Glomerular visceral epithelial cell (primary cell): Measurements from ENCODE around the gene SAAL1.
"Not testable (repeated sequence)": the region's sequence is repeated elsewhere in the genome, so short reads cannot be mapped to it uniquely, and the experiment has no call there.

Experiments
- DNase-seq: peaks from one replicate; pipeline ENCODE4 v3.0.0-alpha.2; 2016; ENCODE audit errors: extremely low spot score

SAAL1 gene

GRCh38 chr11:18105802-18106574, at the start of gene SAAL1:
Gene SAAL1 (minus strand): TSS chr11:18106082. CDS start chr11:18106041, 41 bp downstream.
- peak; percentile 85 for DNase-seq

- DNase-seq = no peak
Observed at GRCh38 chr11:18151581-18151980, 45.7 kb upstream of the SAAL1 start.

- no peak for DNase-seq
Observed at GRCh38 chr11:18145837-18146236, 40.0 kb upstream of the SAAL1 start.

GRCh38 chr11:18145025-18145424, 39.1 kb upstream of the SAAL1 start:
- DNase-seq = no peak

GRCh38 chr11:18144243-18144642, 38.4 kb upstream of the SAAL1 start:
- peak; percentile 14 for DNase-seq

GRCh38 chr11:18140145-18140544, 34.3 kb upstream of the SAAL1 start:
- no peak for DNase-seq

GRCh38 chr11:18137186-18137800, 31.4 kb upstream of the SAAL1 start:
- no peak for DNase-seq

- no peak for DNase-seq
Observed at GRCh38 chr11:18135308-18135707, 29.4 kb upstream of the SAAL1 start.

GRCh38 chr11:18132341-18132740, 26.5 kb upstream of the SAAL1 start, which contains the start of gene MRGPRX3:
Gene MRGPRX3 (plus strand): TSS chr11:18132571. CDS start chr11:18137203, 4,632 bp downstream.
- no peak for DNase-seq

- not testable (repeated sequence) for DNase-seq
Observed at GRCh38 chr11:18131115-18131514, 25.2 kb upstream of the SAAL1 start.

- DNase-seq = not testable (repeated sequence)
Observed at GRCh38 chr11:18121331-18121828, 15.5 kb upstream of the SAAL1 start.

- peak; percentile 69 for DNase-seq
Observed at GRCh38 chr11:18115360-18116127, 9.7 kb upstream of the SAAL1 start.

GRCh38 chr11:18111005-18111404, 5.1 kb upstream of the SAAL1 start:
- no peak for DNase-seq

GRCh38 chr11:18108254-18108653, 2.4 kb upstream of the SAAL1 start:
- DNase-seq = no peak

GRCh38 chr11:18106688-18107087, 806 bp upstream of the SAAL1 start:
- no peak for DNase-seq

GRCh38 chr11:18105086-18105801, 638 bp downstream of the SAAL1 start:
- DNase-seq = no peak

- DNase-seq = no peak
Observed at GRCh38 chr11:18100926-18101656, 4.8 kb downstream of the SAAL1 start.

GRCh38 chr11:18093959-18094358, 11.9 kb downstream of the SAAL1 start:
- DNase-seq = no peak

GRCh38 chr11:18091731-18092130, 14.2 kb downstream of the SAAL1 start:
- no peak for DNase-seq

- DNase-seq = no peak
Observed at GRCh38 chr11:18088966-18089365, 16.9 kb downstream of the SAAL1 start.

- no peak for DNase-seq
Observed at GRCh38 chr11:18088366-18088765, 17.5 kb downstream of the SAAL1 start.
